Measurements from ENCODE around the gene PWWP2A. TPM values are rescaled to one million over a fixed set of nuclear protein-coding genes. Genes with fewer than 3 reads are reported as not detected.

Gene PWWP2A
- total RNA-seq, 2 donors from 2014 or later, result 41.1 to 72.5 TPM

- no peak for DNase-seq (ENCODE audit: low spot score)
- Histone ChIP-seq H3K27me3 (replicated peaks; ENCODE audit: insufficient read depth) (no peaks in the 10 kb centered on the region), H3K9me3 (no peaks in the 10 kb centered on the region), H3K36me3 (no peaks in the 10 kb centered on the region), H3K27ac (no peak overlapping the region), H3K4me1 (replicated peaks) (no peaks in the 10 kb centered on the region), H3K4me3 (no peak overlapping the region)
- intact Hi-C loops (cut with DNase I), result no loop called here
- TF ChIP-seq POLR2AphosphoS5 (IDR thresholded peaks at IDR 0.05), result no peak
- WGBS, result 99% methylated on average over 2 of the region's 2 CpGs
Observed at GRCh38 chr5:160096178-160096577, 23.1 kb downstream of the PWWP2A start.

- Histone ChIP-seq H3K4me1 (replicated peaks) (no peaks in the 10 kb centered on the region), H3K27me3 (replicated peaks; ENCODE audit: insufficient read depth) (no peaks in the 10 kb centered on the region), H3K4me3 (no peak overlapping the region), H3K36me3 (no peaks in the 10 kb centered on the region), H3K9me3 (no peaks in the 10 kb centered on the region), H3K27ac (no peak overlapping the region)
- no peak for TF ChIP-seq CTCF (IDR thresholded peaks at IDR 0.05)
- TF ChIP-seq POLR2AphosphoS5 (IDR thresholded peaks at IDR 0.05), result no peak
- WGBS, result 94% methylated on average over 11 of the region's 11 CpGs
- no peak for DNase-seq (ENCODE audit: low spot score)
- intact Hi-C loops (cut with DNase I), result no loop called here
Observed at GRCh38 chr5:160092960-160093707, 26.1 kb downstream of the PWWP2A start.

- no peak for TF ChIP-seq CTCF (IDR thresholded peaks at IDR 0.05)
- no peak for TF ChIP-seq POLR2AphosphoS5 (IDR thresholded peaks at IDR 0.05)
- Histone ChIP-seq H3K4me1 (replicated peaks) (no peaks in the 10 kb centered on the region), H3K27me3 (replicated peaks; ENCODE audit: insufficient read depth) (no peaks in the 10 kb centered on the region), H3K27ac (no peak overlapping the region), H3K4me3 (no peak overlapping the region), H3K9me3 (no peaks in the 10 kb centered on the region), H3K36me3 (no peaks in the 10 kb centered on the region)
- 86% methylated on average over 7 of the region's 7 CpGs for WGBS
- no peak for DNase-seq (ENCODE audit: low spot score)
- intact Hi-C loops (cut with DNase I), result no loop called here
Observed at GRCh38 chr5:160092514-160092913, 26.7 kb downstream of the PWWP2A start.

- no peaks in the 10 kb centered on the region for H3K4me1 ChIP-seq (replicated peaks)
- no peaks in the 10 kb centered on the region for H3K9me3 ChIP-seq
- intact Hi-C loops (cut with DNase I), result no loop called here
- no peak overlapping the region for H3K4me3 ChIP-seq
- no peak overlapping the region for H3K27ac ChIP-seq
- no peaks in the 10 kb centered on the region for H3K36me3 ChIP-seq
- H3K27me3 ChIP-seq (replicated peaks; ENCODE audit: insufficient read depth), result no peaks in the 10 kb centered on the region
- DNase-seq (ENCODE audit: low spot score), result no peak
- TF ChIP-seq POLR2AphosphoS5 (IDR thresholded peaks at IDR 0.05) (no peak), CTCF (IDR thresholded peaks at IDR 0.05) (no peak), POLR2A (IDR thresholded peaks at IDR 0.05) (no peak)
- 95% methylated on average over 1 of the region's 1 CpG for WGBS
Observed at GRCh38 chr5:160090059-160090458, 29.2 kb downstream of the PWWP2A start.

- no peak for DNase-seq (ENCODE audit: low spot score)
- WGBS, result 83% methylated on average over 2 of the region's 2 CpGs
- Histone ChIP-seq H3K9me3 (no peaks in the 10 kb centered on the region), H3K27me3 (replicated peaks; ENCODE audit: insufficient read depth) (no peaks in the 10 kb centered on the region), H3K36me3 (no peaks in the 10 kb centered on the region), H3K27ac (no peak overlapping the region), H3K4me1 (replicated peaks) (no peaks in the 10 kb centered on the region), H3K4me3 (no peak overlapping the region)
- intact Hi-C loops (cut with DNase I), result no loop called here
- TF ChIP-seq CTCF (IDR thresholded peaks at IDR 0.05), result no peak
Observed at GRCh38 chr5:160089531-160089930, 29.7 kb downstream of the PWWP2A start.
